Cardiac muscle cell (in vitro differentiated cells and primary cell): ENCODE data around the gene DPP9. TPM values are rescaled to one million over a fixed set of nuclear protein-coding genes. Genes with fewer than 3 reads are reported as not detected.

Experiments
- DNase-seq, 2 donors: peaks; one replicate each; pipeline versions ENCODE4 v3.0.0 to v3.0.0-alpha.2; 2010 to 2017; ENCODE audit warnings: low read depth in 1 of 2, low spot score in 1 of 2
- H3K27ac ChIP-seq: fragments of 200-600 bp; sonication (generic); 2 replicates; pipeline ENCODE4 v1.5.1; 2016
- H3K27me3 ChIP-seq: fragments of 200-600 bp; sonication (generic); 2 replicates; pipeline ENCODE4 v1.6.0; 2016; ENCODE audit warnings: control low read depth
- H3K36me3 ChIP-seq: fragments of 200-600 bp; sonication (generic); 2 replicates; pipeline ENCODE4 v1.5.1; 2016; ENCODE audit warnings: control low read depth
- H3K4me1 ChIP-seq: fragments of 200-600 bp; sonication (generic); 2 replicates; pipeline ENCODE4 v1.8.1; 2017; ENCODE audit warnings: low read depth, mild to moderate bottlenecking, mixed run types
- H3K4me3 ChIP-seq: fragments of 200-600 bp; sonication (generic); 2 replicates; pipeline ENCODE4 v1.5.1; 2016; ENCODE audit warnings: mild to moderate bottlenecking
- H3K9me3 ChIP-seq: fragments of 200-600 bp; sonication (generic); 2 replicates; pipeline ENCODE4 v1.5.1; 2017; ENCODE audit warnings: low read depth, mild to moderate bottlenecking, control low read depth
- CTCF ChIP-seq: IDR thresholded peaks from 2 replicates; pipeline ENCODE4 v1.5.1; 2012; ENCODE audit warnings: low read depth, mild to moderate bottlenecking, low read length
- polyA plus RNA-seq: library from polyadenylated mRNA; unstranded; fragments of >200 nt; fragmentation: Nextera tagmentation; extraction: Ambion mirVana; gene quantifications from 2 replicates; pipeline ENCODE4 v1.2.1, GENCODE V29; 2016
- total RNA-seq: library from RNA; depleted of rRNA; stranded (reverse); fragments of >200 nt; gene quantifications from 2 replicates; pipeline ENCODE4 v1.2.3, GENCODE V29; 2016

Gene DPP9
- total and polyA plus RNA-seq, 2 experiments from 2014 or later: 25.4 to 50.4 TPM

- TF ChIP-seq CTCF: no peak
- Histone ChIP-seq H3K4me3 (no peak overlapping the region), H3K27me3 (peaks cover 5% of the 10 kb centered on the region), H3K27ac (no peak overlapping the region), H3K9me3 (no peaks in the 10 kb centered on the region), H3K4me1 (no peaks in the 10 kb centered on the region), H3K36me3 (no peaks in the 10 kb centered on the region)
- DNase-seq: no peak
These were observed 31.8 kb upstream of the DPP9 start for GRCh38 chr19:4755459-4755858.

DNA sequence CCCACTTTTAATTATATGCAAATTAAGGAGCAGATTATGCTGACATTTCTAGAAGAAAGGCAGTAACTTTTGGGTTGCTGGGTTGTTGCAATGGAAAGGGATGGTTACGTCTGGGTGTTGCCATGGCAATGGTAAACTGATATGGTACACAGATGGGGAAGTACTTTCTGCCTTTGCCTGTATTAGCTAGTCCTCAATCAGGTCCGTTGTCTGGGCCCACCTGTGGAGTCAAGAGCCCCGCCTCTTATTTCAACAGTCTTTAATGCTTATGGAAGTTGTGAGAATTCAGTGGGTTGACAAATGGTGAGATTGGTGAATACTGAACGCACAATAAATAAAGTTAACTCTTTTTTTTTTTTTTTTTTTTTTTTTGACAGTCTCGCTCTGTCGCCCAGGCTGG is 30.6 kb upstream of the DPP9 start:
- H3K4me1 ChIP-seq: no peaks in the 10 kb centered on the region
- DNase-seq: peak in 1 of 2 donors; percentile 28
- no peak for TF ChIP-seq CTCF
- H3K27me3 ChIP-seq: peaks cover 5% of the 10 kb centered on the region
- H3K4me3 ChIP-seq: no peak overlapping the region
- H3K9me3 ChIP-seq: no peaks in the 10 kb centered on the region
- H3K36me3 ChIP-seq: no peaks in the 10 kb centered on the region
- no peak overlapping the region for H3K27ac ChIP-seq

- Histone ChIP-seq H3K36me3 (no peaks in the 10 kb centered on the region), H3K27me3 (peaks cover 7% of the 10 kb centered on the region), H3K4me1 (no peaks in the 10 kb centered on the region), H3K9me3 (no peaks in the 10 kb centered on the region), H3K27ac (no peak overlapping the region), H3K4me3 (no peak overlapping the region)
- TF ChIP-seq CTCF: no peak
- no peak for DNase-seq
These were observed 26.4 kb upstream of the DPP9 start for GRCh38 chr19:4749870-4750590.

- no peak for TF ChIP-seq CTCF
- Histone ChIP-seq H3K27me3 (peaks cover 7% of the 10 kb centered on the region), H3K27ac (no peak overlapping the region), H3K36me3 (no peaks in the 10 kb centered on the region), H3K9me3 (no peaks in the 10 kb centered on the region), H3K4me1 (no peaks in the 10 kb centered on the region), H3K4me3 (no peak overlapping the region)
- DNase-seq: no peak
These were observed 24.9 kb upstream of the DPP9 start for GRCh38 chr19:4748589-4748988.

GRCh38 chr19:4748185-4748584 is 24.5 kb upstream of the DPP9 start:
- no peaks in the 10 kb centered on the region for H3K4me1 ChIP-seq
- TF ChIP-seq CTCF: no peak
- no peak overlapping the region for H3K27ac ChIP-seq
- H3K9me3 ChIP-seq: no peaks in the 10 kb centered on the region
- no peaks in the 10 kb centered on the region for H3K36me3 ChIP-seq
- H3K4me3 ChIP-seq: no peak overlapping the region
- no peak for DNase-seq
- H3K27me3 ChIP-seq: peaks cover 7% of the 10 kb centered on the region
